GM12878 (cell line): ENCODE measurements around the gene SLC35F3. TPM values are rescaled to one million over a fixed set of nuclear protein-coding genes. Genes with fewer than 3 reads are reported as not detected.

Experiments used
- ATAC-seq: fragments of 200-7000 bp; cut with Tn5 transposase; 3 replicates; pipeline ENCODE4 v1.9.1; 2020; ENCODE audit warnings: mild to moderate bottlenecking, moderate library complexity
- BruUV-seq: library from RNA; stranded (reverse); fragments of 400-500 nt; replicated peaks from 2 replicates; lab custom pipeline; 2021; lab: Mats Ljungman, UMichigan
- CTCF ChIA-PET: fragments of 300-600 bp; sonication (Branson Sonifier 250); formaldehyde crosslinking; extraction: SDS; loops from one replicate; lab custom pipeline; 2021; ENCODE audit warnings: inconsistent platforms; lab: Yijun Ruan, JAX
- POLR2A ChIA-PET: fragments of 350-600 bp; formaldehyde crosslinking; extraction: SDS; loops from one replicate; lab custom pipeline; 2021; ENCODE audit warnings: inconsistent platforms; lab: Charles Lee
- RAD21 ChIA-PET: fragments of 300-600 bp; sonication (Branson Sonifier 250); formaldehyde crosslinking; loops from one replicate; lab custom pipeline; 2023; ENCODE audit warnings: antibody characterized with exemption; ENCODE audit not compliant: unreplicated experiment; lab: Charles Lee
- SMC1A ChIA-PET: fragments of 300-600 bp; sonication (Branson Sonifier 250); formaldehyde crosslinking; loops from one replicate; lab custom pipeline; 2023; ENCODE audit not compliant: unreplicated experiment, uncharacterized antibody; lab: Charles Lee
- DNase-seq: peaks from one replicate; pipeline ENCODE4 v3.0.0-alpha.2; 2011; ENCODE audit warnings: low read depth, low spot score
- FAIRE-seq: peaks from 3 replicates; lab custom pipeline; 2011; peaks lifted over from hg19 to GRCh38; lab: Jason Lieb, UNC
- H2AFZ ChIP-seq: 2 replicates; pipeline ENCODE4 v1.6.0; 2011; ENCODE audit warnings: low read depth, low read length, control low read depth; ENCODE audit not compliant: control insufficient read depth
- H3K27ac ChIP-seq: 2 replicates; pipeline ENCODE4 v1.5.1; 2011; ENCODE audit warnings: control low read depth; ENCODE audit not compliant: control insufficient read depth, insufficient read depth
- H3K27me3 ChIP-seq, 2 experiments: replicated peaks in 1 of 2; 2 replicates each; pipeline versions ENCODE4 v1.6.0 to v1.6.1; 2011; ENCODE audit warnings: low read length in 1 of 2; ENCODE audit not compliant: control insufficient read depth in 2 of 2, insufficient read depth in 2 of 2
- H3K36me3 ChIP-seq, 2 experiments: 2 replicates each; pipeline ENCODE4 v1.5.1; 2011; ENCODE audit warnings: low read length in 1 of 2; ENCODE audit not compliant: control insufficient read depth in 2 of 2, insufficient read depth in 2 of 2
- H3K4me1 ChIP-seq: 2 replicates; pipeline ENCODE4 v1.6.1; 2011; ENCODE audit warnings: mild to moderate bottlenecking, low read length, moderate library complexity, mixed read lengths; ENCODE audit not compliant: control insufficient read depth, insufficient read depth
- H3K4me2 ChIP-seq: 2 replicates; pipeline ENCODE4 v1.6.0; 2011; ENCODE audit warnings: control low read depth; ENCODE audit not compliant: control insufficient read depth, insufficient read depth
- H3K4me3 ChIP-seq: fragments of 200-600 bp; sonication (generic); 2 replicates; pipeline ENCODE4 v1.5.1; 2016
- H3K79me2 ChIP-seq: 2 replicates; pipeline ENCODE4 v1.6.0; 2011; ENCODE audit warnings: low read length; ENCODE audit not compliant: control insufficient read depth, insufficient read depth
- H3K9ac ChIP-seq: 2 replicates; pipeline ENCODE4 v1.8.0; 2011; ENCODE audit warnings: low read length, control low read depth, mixed read lengths; ENCODE audit not compliant: control insufficient read depth, insufficient read depth
- H3K9me3 ChIP-seq: replicated peaks from 3 replicates; pipeline ENCODE4 v1.5.1; 2011; ENCODE audit warnings: mild to moderate bottlenecking, low read length; ENCODE audit not compliant: control insufficient read depth, insufficient read depth
- H4K20me1 ChIP-seq: 2 replicates; pipeline ENCODE4 v1.6.0; 2011; ENCODE audit not compliant: control insufficient read depth, insufficient read depth
- BCL11A ChIP-seq: IDR thresholded peaks from 2 replicates; pipeline ENCODE4 v1.6.1; 2011; ENCODE audit warnings: low read depth, low read length
- E4F1 ChIP-seq: fragments of 450-650 bp; IDR thresholded peaks from 2 replicates; pipeline ENCODE4 v1.6.1; 2018; ENCODE audit warnings: borderline replicate concordance, mild to moderate bottlenecking; ENCODE audit not compliant: partially characterized antibody
- FOXM1 ChIP-seq: IDR thresholded peaks from 2 replicates; pipeline ENCODE4 v1.6.1; 2012; ENCODE audit warnings: low read depth, mild to moderate bottlenecking, inconsistent platforms, low read length, moderate library complexity
- GABPA ChIP-seq: IDR thresholded peaks from 2 replicates; pipeline ENCODE4 v1.6.1; 2014; ENCODE audit warnings: antibody characterized with exemption, low read depth, mild to moderate bottlenecking, inconsistent platforms
- HSF1 ChIP-seq: fragments of 150-350 bp; IDR thresholded peaks from 2 replicates; pipeline ENCODE4 v1.6.1; 2014; ENCODE audit warnings: mild to moderate bottlenecking, low read depth, low read length
- KLF5 ChIP-seq: fragments of 450-650 bp; IDR thresholded peaks from 2 replicates; pipeline ENCODE4 v1.6.1; 2014; ENCODE audit warnings: mild to moderate bottlenecking; ENCODE audit not compliant: partially characterized antibody
- NBN ChIP-seq: fragments of 450-650 bp; IDR thresholded peaks from 2 replicates; pipeline ENCODE4 v1.6.1; 2016
- RFX5 ChIP-seq: IDR thresholded peaks from 2 replicates; pipeline ENCODE4 v1.6.1; 2011; ENCODE audit warnings: low read depth, low read length, improper control_type of control experiment
- SMC3 ChIP-seq: IDR thresholded peaks from 2 replicates; pipeline ENCODE4 v1.6.1; 2011; ENCODE audit warnings: low read length, improper control_type of control experiment, borderline replicate concordance
- ZBED1 ChIP-seq: IDR thresholded peaks from 2 replicates; pipeline ENCODE4 v1.6.1; 2016; ENCODE audit warnings: borderline replicate concordance
- WGBS: methylation state at CpG from one replicate; pipeline ENCODE4 v1.1.6; 2016; ENCODE audit warnings: low lambda C conversion rate; ENCODE audit not compliant: insufficient replicate concordance, insufficient coverage; ENCODE audit errors: missing lambda C conversion rate; 5-methylcytosine and 5-hydroxymethylcytosine counted together
- in situ Hi-C: fragments of 300-500 bp; cut with MboI; formaldehyde crosslinking; loops from 9 replicates; pipeline ENCODE4 v1.14.3; 2018; ENCODE audit warnings: mixed read lengths
- intact Hi-C: fragments of 100-400 bp; cut with micrococcal nuclease; formaldehyde crosslinking; loops from one replicate; pipeline ENCODE4 v1.14.2; 2022; ENCODE audit not compliant: unreplicated experiment
- polyA plus RNA-seq, 11 experiments: library from polyadenylated mRNA; depleted of rRNA in 4 of 11; unstranded in 6 of 11; stranded (reverse) in 5 of 11; fragments of >200 nt; fragmentation: Nextera tagmentation in 4 of 11; fragmentation: Illumina TruSeq in 1 of 11; extraction: Ambion mirVana in 4 of 11; extraction: Trizol in 1 of 11; gene quantifications; 1 replicate in 1 of 11; 2 replicates in 10 of 11; pipeline versions ENCODE4 v1.2.1 to v1.2.3, GENCODE V29; 2011 to 2016; ENCODE audit warnings: inconsistent platforms in 2 of 11, missing spikeins in 2 of 11, low read depth in 1 of 11
- total RNA-seq, 4 experiments: library from RNA; depleted of rRNA in 3 of 4; stranded (reverse); fragments of >200 nt in 3 of 4; fragmentation: Illumina TruSeq in 1 of 4; extraction: Trizol in 1 of 4; gene quantifications; 2 replicates each; pipeline versions ENCODE4 v1.2.1 to v1.2.3, GENCODE V29; 2013 to 2021

Gene SLC35F3
- total and polyA plus RNA-seq, 10 of the 15 experiments (the other 5 are each of a cell fraction or from before 2014, with no cell fraction given) = 1.0 to 8.6 (median 5.7) TPM

- TF ChIP-seq BCL11A (no peak), ZBED1 (no peak), E4F1 (no peak), RFX5 (no peak), NBN (no peak), FOXM1 (no peak), HSF1 (no peak), GABPA (no peak), KLF5 (no peak), SMC3 (no peak)
- intact Hi-C loops = no loop called here
- ATAC-seq (no peak), DNase-seq (no peak), FAIRE-seq (no peak)
- Histone ChIP-seq H3K9me3 (no peaks in the 10 kb centered on the region), H3K36me3 (no peaks in the 10 kb centered on the region), H4K20me1 (no peaks in the 10 kb centered on the region), H3K4me2 (no peak overlapping the region), H3K27ac (no peak overlapping the region), H3K4me3 (no peak overlapping the region), H3K79me2 (no peaks in the 10 kb centered on the region), H3K27me3 (no peaks in the 10 kb centered on the region; a peak in 1 of 4 replicates), H3K4me1 (peaks cover 3% of the 10 kb centered on the region), H3K9ac (no peak overlapping the region), H2AFZ (no peak overlapping the region)
- CTCF ChIA-PET = interaction anchor here (11.7 kb wide), 1 partner anchor 11 kb away, joined by 127 read pairs; no protein-coding TSS in a partner anchor
- SMC1A ChIA-PET = interaction anchor here (0.8 kb wide), 1 partner anchor 139 kb away, joined by 3 read pairs; no protein-coding TSS in a partner anchor
- 60% methylated on average over 6 of the region's 6 CpGs for WGBS
- RAD21 ChIA-PET = interaction anchor here (1.0 kb wide), 1 partner anchor 10 kb away, joined by 3 read pairs; no protein-coding TSS in a partner anchor
- in situ Hi-C loops = loop anchor here (25.0 kb wide), 1 partner anchor 103 kb away; no protein-coding TSS in a partner anchor
- POLR2A ChIA-PET = no interaction called here
- BruUV-seq = no TSS peak
Measured at GRCh38 chr1:234315091-234315541, 410.6 kb downstream of the SLC35F3 start.
